Neural crest cell (in vitro differentiated cells): ENCODE measurements around the gene ME3. TPM values are rescaled to one million over a fixed set of nuclear protein-coding genes. Genes with fewer than 3 reads are reported as not detected.
"Not testable (repeated sequence)": the region's sequence is repeated elsewhere in the genome, so short reads cannot be mapped to it uniquely, and the experiment has no call there.

Experiments used
- DNase-seq: peaks from one replicate; pipeline ENCODE4 v3.0.0; 2021; ENCODE audit warnings: low read depth, mixed read lengths, low spot score
- H3K27ac Mint-ChIP-seq: one replicate; pipeline ENCODE4 v1.8.0; 2021; ENCODE audit warnings: mild to moderate bottlenecking, mixed read lengths; ENCODE audit not compliant: unreplicated experiment
- H3K27me3 Mint-ChIP-seq: 2 replicates; pipeline ENCODE4 v1.8.0; 2021; ENCODE audit warnings: low read depth, mild to moderate bottlenecking, mixed read lengths
- H3K36me3 Mint-ChIP-seq: 2 replicates; pipeline ENCODE4 v1.8.0; 2021; ENCODE audit warnings: low read depth, mild to moderate bottlenecking, mixed read lengths
- H3K4me1 Mint-ChIP-seq: 2 replicates; pipeline ENCODE4 v1.8.0; 2021; ENCODE audit warnings: mixed read lengths
- H3K4me3 Mint-ChIP-seq: one replicate; pipeline ENCODE4 v1.8.0; 2021; ENCODE audit warnings: mild to moderate bottlenecking, mixed read lengths
- H3K9me3 Mint-ChIP-seq: 2 replicates; pipeline ENCODE4 v1.8.0; 2021; ENCODE audit warnings: mixed read lengths
- CTCF ChIP-seq: fragments of 200-600 bp; sonication (generic); conservative IDR thresholded peaks from 2 replicates; pipeline ENCODE4 v1.5.0; 2021; ENCODE audit warnings: antibody characterized with exemption, mild to moderate bottlenecking
- total RNA-seq: library from RNA; stranded (reverse); gene quantifications from 2 replicates; pipeline ENCODE4 v1.2.1, GENCODE V29; 2021

ME3 gene
- total RNA-seq, 1 donor from 2014 or later: 18.9 TPM

GRCh38 chr11:86535773-86536172 lies 136.6 kb downstream of the ME3 start:
- no peak for TF ChIP-seq CTCF
- Mint-ChIP-seq H3K4me1 (no peaks in the 10 kb centered on the region), H3K36me3 (peaks cover 5% of the 10 kb centered on the region), H3K27ac (no peak overlapping the region), H3K4me3 (no peak overlapping the region), H3K27me3 (no peaks in the 10 kb centered on the region), H3K9me3 (no peaks in the 10 kb centered on the region)
- no peak for DNase-seq

- H3K27ac Mint-ChIP-seq: no peak overlapping the region
- peaks cover 8% of the 10 kb centered on the region for H3K4me1 Mint-ChIP-seq
- H3K36me3 Mint-ChIP-seq: peaks cover 35% of the 10 kb centered on the region
- peaks cover 16% of the 10 kb centered on the region for H3K9me3 Mint-ChIP-seq
- H3K27me3 Mint-ChIP-seq: no peaks in the 10 kb centered on the region
- DNase-seq: no peak
- no peak overlapping the region for H3K4me3 Mint-ChIP-seq
- TF ChIP-seq CTCF: no peak
Measured at GRCh38 chr11:86524620-86525352, 147.6 kb downstream of the ME3 start.

- TF ChIP-seq CTCF: no peak
- Mint-ChIP-seq H3K4me1 (peaks cover 15% of the 10 kb centered on the region), H3K27ac (no peak overlapping the region), H3K4me3 (no peak overlapping the region), H3K9me3 (peaks cover 16% of the 10 kb centered on the region), H3K27me3 (no peaks in the 10 kb centered on the region), H3K36me3 (peaks cover 35% of the 10 kb centered on the region)
- no peak for DNase-seq
Measured at GRCh38 chr11:86523738-86524619, 148.4 kb downstream of the ME3 start.

- H3K27me3 Mint-ChIP-seq, H3K9me3 Mint-ChIP-seq, DNase-seq, H3K4me3 Mint-ChIP-seq: not testable (repeated sequence)
- Mint-ChIP-seq H3K36me3 (peaks cover 21% of the 10 kb centered on the region), H3K27ac (peak overlapping the region; percentile 55), H3K4me1 (peaks cover 16% of the 10 kb centered on the region)
Measured at GRCh38 chr11:86522512-86522911, 149.9 kb downstream of the ME3 start.

GRCh38 chr11:86519064-86519911 lies 153.1 kb downstream of the ME3 start:
- H3K27ac Mint-ChIP-seq: no peak overlapping the region

More at GRCh38 chr11:86519064-86519911, 153.1 kb downstream of the ME3 start:
- no peaks in the 10 kb centered on the region for H3K9me3 Mint-ChIP-seq
- no peak overlapping the region for H3K4me3 Mint-ChIP-seq
- DNase-seq: no peak
- H3K36me3 Mint-ChIP-seq: peaks cover 3% of the 10 kb centered on the region
- TF ChIP-seq CTCF: no peak
- H3K4me1 Mint-ChIP-seq: peaks cover 26% of the 10 kb centered on the region
- H3K27me3 Mint-ChIP-seq: no peaks in the 10 kb centered on the region
